ENCODE results near the gene IGF1R.

IGF1R gene

GRCh38 chr15:98753726-98754656 is 105.7 kb downstream of the IGF1R start:
- DNase-seq: peak; percentile 48

GRCh38 chr15:98754657-98755022 is 106.3 kb downstream of the IGF1R start:
- no peak for DNase-seq

GRCh38 chr15:98755138-98755537 is 106.8 kb downstream of the IGF1R start:
- DNase-seq: peak; percentile 33

- DNase-seq: no peak
These were observed 107.4 kb downstream of the IGF1R start for GRCh38 chr15:98755781-98756180.

GRCh38 chr15:98758224-98758623 is 109.9 kb downstream of the IGF1R start:
- no peak for DNase-seq

- no peak for DNase-seq
These were observed 110.9 kb downstream of the IGF1R start for GRCh38 chr15:98759277-98759676.

- no peak for DNase-seq
These were observed 111.9 kb downstream of the IGF1R start for GRCh38 chr15:98760112-98760826.

- DNase-seq: no peak
These were observed 112.6 kb downstream of the IGF1R start for GRCh38 chr15:98760975-98761374.

- DNase-seq: no peak
These were observed 114.8 kb downstream of the IGF1R start for GRCh38 chr15:98763179-98763578.

GRCh38 chr15:98764291-98764690 is 116.0 kb downstream of the IGF1R start:
- DNase-seq: no peak

- no peak for DNase-seq
These were observed 117.3 kb downstream of the IGF1R start for GRCh38 chr15:98765610-98766009.

- DNase-seq: no peak
These were observed 119.4 kb downstream of the IGF1R start for GRCh38 chr15:98767692-98768091.

GRCh38 chr15:98769867-98770266 is 121.5 kb downstream of the IGF1R start:
- DNase-seq: no peak

GRCh38 chr15:98770984-98771383 is 122.6 kb downstream of the IGF1R start:
- DNase-seq: no peak

GRCh38 chr15:98771541-98771940 is 123.2 kb downstream of the IGF1R start:
- no peak for DNase-seq

GRCh38 chr15:98772895-98773294 is 124.6 kb downstream of the IGF1R start:
- DNase-seq: no peak

GRCh38 chr15:98773616-98774015 is 125.3 kb downstream of the IGF1R start:
- DNase-seq: no peak

GRCh38 chr15:98774756-98775497 is 126.6 kb downstream of the IGF1R start:
- peak; percentile 35 for DNase-seq

- DNase-seq: no peak
These were observed 127.3 kb downstream of the IGF1R start for GRCh38 chr15:98775498-98776230.

- DNase-seq: no peak
These were observed 128.4 kb downstream of the IGF1R start for GRCh38 chr15:98776607-98777281.

GRCh38 chr15:98777426-98777825 is 129.1 kb downstream of the IGF1R start:
- DNase-seq: no peak
